Measurements from ENCODE around the gene CCDC38. TPM values are rescaled to one million over a fixed set of nuclear protein-coding genes. Genes with fewer than 3 reads are reported as not detected.

Gene CCDC38
- polyA plus RNA-seq, 1 donor, result 0.36 TPM

Other genes with a start within 250 kb of the CCDC38 start
- 28.4 TPM for gene NTN4, start 151.8 kb downstream of the CCDC38 start, polyA plus RNA-seq
- gene SNRPF, start 83.7 kb downstream of the CCDC38 start, polyA plus RNA-seq, result 43.6 TPM
- 2.7 TPM for gene AMDHD1, start 717 bp upstream of the CCDC38 start, polyA plus RNA-seq
- gene HAL, start 53.7 kb upstream of the CCDC38 start, polyA plus RNA-seq, result 3.6 TPM
- 218 TPM for gene LTA4H, start 93.0 kb upstream of the CCDC38 start, polyA plus RNA-seq

Measured in large intestine (tissue), 1 donor.